PC-9 (cell line): ENCODE data around the gene FAF1. TPM values are rescaled to one million over a fixed set of nuclear protein-coding genes. Genes with fewer than 3 reads are reported as not detected.

Experiments
- BruUV-seq: library from RNA; stranded (reverse); fragments of 400-500 nt; replicated peaks from 2 replicates; lab custom pipeline; 2021; lab: Mats Ljungman, UMichigan
- CTCF ChIA-PET: fragments of 300-600 bp; sonication (Branson Sonifier 250); formaldehyde crosslinking; loops from one replicate; lab custom pipeline; 2022; ENCODE audit warnings: antibody characterized with exemption; lab: Charles Lee
- POLR2A ChIA-PET: fragments of 300-600 bp; sonication (Branson Sonifier 250); formaldehyde crosslinking; loops from one replicate; lab custom pipeline; 2022; ENCODE audit warnings: antibody characterized with exemption; ENCODE audit not compliant: unreplicated experiment; lab: Charles Lee
- DNase-seq, 2 experiments: peaks; one replicate each; pipeline versions ENCODE4 v3.0.0 to v3.0.0-alpha.2; 2015 to 2022; ENCODE audit warnings: mixed read lengths in 1 of 2
- H2AFZ ChIP-seq: fragments of 200-600 bp; sonication (generic); 2 replicates; pipeline ENCODE4 v1.8.1; 2017; ENCODE audit warnings: antibody characterized with exemption
- H3F3A ChIP-seq: fragments of 200-600 bp; sonication (generic); 2 replicates; pipeline ENCODE4 v1.8.1; 2017; ENCODE audit warnings: antibody characterized with exemption, mild to moderate bottlenecking, low read depth; ENCODE audit not compliant: insufficient read depth
- H3K27ac ChIP-seq: fragments of 200-600 bp; sonication (generic); 2 replicates; pipeline ENCODE4 v1.6.1; 2016; ENCODE audit warnings: mixed run types
- H3K27me3 ChIP-seq: fragments of 200-600 bp; sonication (generic); 2 replicates; pipeline ENCODE4 v1.6.1; 2016; ENCODE audit warnings: low read depth, mixed run types; ENCODE audit not compliant: insufficient read depth
- H3K36me3 ChIP-seq: fragments of 200-600 bp; sonication (generic); 2 replicates; pipeline ENCODE4 v1.6.1; 2016; ENCODE audit warnings: low read depth, mixed run types
- H3K4me1 ChIP-seq: fragments of 200-600 bp; sonication (generic); replicated peaks from 2 replicates; pipeline ENCODE4 v1.6.1; 2016; ENCODE audit warnings: mixed run types; ENCODE audit not compliant: insufficient read depth
- H3K4me2 ChIP-seq: fragments of 200-600 bp; sonication (generic); 2 replicates; pipeline ENCODE4 v1.6.1; 2017; ENCODE audit warnings: mixed run types
- H3K4me3 ChIP-seq: fragments of 200-600 bp; sonication (generic); 2 replicates; pipeline ENCODE4 v1.6.1; 2016; ENCODE audit warnings: mixed run types
- H3K79me2 ChIP-seq: fragments of 200-600 bp; sonication (generic); 2 replicates; pipeline ENCODE4 v1.6.1; 2017; ENCODE audit warnings: low read depth, mixed run types
- H3K9me2 ChIP-seq: fragments of 200-600 bp; sonication (generic); 2 replicates; pipeline ENCODE4 v1.8.1; 2017; ENCODE audit warnings: mild to moderate bottlenecking; ENCODE audit not compliant: insufficient read depth
- H3K9me3 ChIP-seq: fragments of 200-600 bp; sonication (generic); 2 replicates; pipeline ENCODE4 v1.8.1; 2016; ENCODE audit warnings: low read depth; ENCODE audit not compliant: insufficient read depth
- H4K20me1 ChIP-seq: fragments of 200-600 bp; sonication (generic); 2 replicates; pipeline ENCODE4 v1.8.1; 2017; ENCODE audit not compliant: insufficient read depth
- EZH2 ChIP-seq: fragments of 200-600 bp; sonication (generic); IDR thresholded peaks from 2 replicates; pipeline ENCODE4 v1.8.0; 2017; ENCODE audit warnings: antibody characterized with exemption, low read depth
- intact Hi-C: fragments of 100-400 bp; cut with micrococcal nuclease; formaldehyde crosslinking; loops from one replicate; pipeline ENCODE4 v1.10.0; 2022; ENCODE audit not compliant: unreplicated experiment
- total RNA-seq: library from RNA; stranded (reverse); gene quantifications from 2 replicates; pipeline ENCODE4 v1.2.3, GENCODE V29; 2021
- TF ChIP-seq, protein P1 (sequence below): fragments of 200-600 bp; sonication (generic); conservative IDR thresholded peaks from 2 replicates; pipeline ENCODE4 v1.6.1; 2017; ENCODE audit warnings: mixed run types, antibody characterized with exemption, mild to moderate bottlenecking, moderate library complexity

Gene FAF1
- total RNA-seq, 1 experiment from 2014 or later, result 105 TPM

DNA sequence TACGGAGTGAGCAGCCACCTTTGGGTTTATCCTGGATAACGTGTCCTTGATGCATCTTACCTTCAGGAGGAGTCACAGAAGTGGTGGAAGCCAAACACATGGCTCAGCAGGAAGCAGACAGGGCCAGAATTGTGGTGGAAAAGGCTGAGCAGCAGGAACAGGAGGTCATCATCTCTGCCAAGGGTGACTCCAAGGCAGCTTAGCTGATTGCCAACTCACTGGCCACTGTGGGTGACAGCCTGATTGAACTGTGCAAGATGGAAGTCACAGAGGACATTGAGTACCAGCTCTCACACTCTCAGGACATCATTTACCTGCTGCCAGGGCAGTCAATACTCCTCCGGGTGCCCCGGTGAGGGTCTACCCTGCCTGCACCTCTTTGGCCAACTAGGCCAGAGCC lies 179.3 kb downstream of the FAF1 start:
- no peaks in the 10 kb centered on the region for H3K27me3 ChIP-seq
- 0 out of 2 replicates have a peak, but pooled peaks cover 6% of the 10 kb centered on the region for H4K20me1 ChIP-seq
- intact Hi-C loops, result no loop called here
- no peak overlapping the region for H3K4me2 ChIP-seq
- no TSS peak for BruUV-seq
- no peaks in the 10 kb centered on the region for H3K9me3 ChIP-seq
- CTCF ChIA-PET, result no interaction called here
- peaks cover 3% of the 10 kb centered on the region; the same call in 1 of the 2 replicates for H3K9me2 ChIP-seq
- H3K27ac ChIP-seq, result no peak overlapping the region
- no peak overlapping the region for H2AFZ ChIP-seq
- POLR2A ChIA-PET, result no interaction called here
- H3F3A ChIP-seq, result peaks cover 8% of the 10 kb centered on the region; the same call in 1 of the 2 replicates
- no peak overlapping the region for H3K4me3 ChIP-seq
- H3K36me3 ChIP-seq, result 0 out of 2 replicates have a peak, but pooled peaks cover 5% of the 10 kb centered on the region
- no peak for TF ChIP-seq EZH2
- TF ChIP-seq, protein P1, sequence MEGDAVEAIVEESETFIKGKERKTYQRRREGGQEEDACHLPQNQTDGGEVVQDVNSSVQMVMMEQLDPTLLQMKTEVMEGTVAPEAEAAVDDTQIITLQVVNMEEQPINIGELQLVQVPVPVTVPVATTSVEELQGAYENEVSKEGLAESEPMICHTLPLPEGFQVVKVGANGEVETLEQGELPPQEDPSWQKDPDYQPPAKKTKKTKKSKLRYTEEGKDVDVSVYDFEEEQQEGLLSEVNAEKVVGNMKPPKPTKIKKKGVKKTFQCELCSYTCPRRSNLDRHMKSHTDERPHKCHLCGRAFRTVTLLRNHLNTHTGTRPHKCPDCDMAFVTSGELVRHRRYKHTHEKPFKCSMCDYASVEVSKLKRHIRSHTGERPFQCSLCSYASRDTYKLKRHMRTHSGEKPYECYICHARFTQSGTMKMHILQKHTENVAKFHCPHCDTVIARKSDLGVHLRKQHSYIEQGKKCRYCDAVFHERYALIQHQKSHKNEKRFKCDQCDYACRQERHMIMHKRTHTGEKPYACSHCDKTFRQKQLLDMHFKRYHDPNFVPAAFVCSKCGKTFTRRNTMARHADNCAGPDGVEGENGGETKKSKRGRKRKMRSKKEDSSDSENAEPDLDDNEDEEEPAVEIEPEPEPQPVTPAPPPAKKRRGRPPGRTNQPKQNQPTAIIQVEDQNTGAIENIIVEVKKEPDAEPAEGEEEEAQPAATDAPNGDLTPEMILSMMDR, result no peak
- no peaks in the 10 kb centered on the region for H3K4me1 ChIP-seq
- no peak for DNase-seq
- no peaks in the 10 kb centered on the region for H3K79me2 ChIP-seq

DNA sequence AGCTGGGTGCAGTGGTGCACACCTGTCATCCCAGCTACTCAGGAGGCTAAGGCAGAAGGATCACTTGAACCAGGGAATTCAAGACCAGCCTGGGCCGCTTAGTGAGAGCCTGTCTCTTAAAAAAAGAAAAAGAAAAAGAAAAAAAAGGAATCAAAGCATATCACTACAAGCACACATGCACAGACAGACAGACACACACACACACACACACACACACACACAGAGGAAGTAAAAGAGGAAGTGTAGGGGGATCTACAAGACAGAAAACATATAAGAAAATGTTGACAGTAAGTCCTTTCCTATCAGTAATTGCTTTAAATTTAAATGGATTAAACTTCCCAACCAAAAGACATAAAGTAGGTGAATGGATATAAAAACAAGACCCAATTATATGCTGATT lies 180.3 kb downstream of the FAF1 start:
- Histone ChIP-seq H3K9me2 (peaks cover 3% of the 10 kb centered on the region; the same call in 1 of the 2 replicates), H3K9me3 (no peaks in the 10 kb centered on the region), H3K4me2 (no peak overlapping the region), H3K79me2 (no peaks in the 10 kb centered on the region), H3F3A (peaks cover 16% of the 10 kb centered on the region), H3K4me3 (no peak overlapping the region), H2AFZ (no peak overlapping the region), H3K4me1 (no peaks in the 10 kb centered on the region), H3K27me3 (no peaks in the 10 kb centered on the region), H3K36me3 (0 out of 2 replicates have a peak, but pooled peaks cover 5% of the 10 kb centered on the region), H3K27ac (no peak overlapping the region), H4K20me1 (0 out of 2 replicates have a peak, but pooled peaks cover 6% of the 10 kb centered on the region)
- POLR2A ChIA-PET, result no interaction called here
- no TSS peak for BruUV-seq
- DNase-seq, result no peak
- CTCF ChIA-PET, result no interaction called here
- no peak for TF ChIP-seq EZH2
- TF ChIP-seq, protein P1, result no peak
- intact Hi-C loops, result loop anchor here (10.0 kb wide), 3 partner anchors 265 to 1225 kb away; no protein-coding TSS in a partner anchor

DNA sequence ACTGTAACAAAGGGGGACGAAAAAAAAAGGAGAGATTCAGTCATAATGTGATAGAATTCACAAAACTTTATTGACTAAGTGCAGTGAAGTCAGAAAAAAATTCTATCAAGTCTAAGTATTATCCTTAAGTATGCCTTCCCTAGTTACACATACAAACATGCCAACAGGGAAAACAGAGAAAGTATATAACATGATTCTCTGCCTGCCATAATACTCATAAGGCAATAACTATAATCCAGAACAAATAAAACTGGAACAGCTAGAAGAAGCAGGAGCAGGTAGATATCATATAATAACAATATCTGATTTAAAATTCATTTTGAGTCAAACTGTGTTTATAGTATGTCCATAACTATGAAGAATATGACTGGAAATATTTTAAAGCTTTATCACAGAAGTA lies 184.3 kb downstream of the FAF1 start:
- BruUV-seq, result no TSS peak
- CTCF ChIA-PET, result interaction anchor here (1.4 kb wide), 1 partner anchor 414 kb away, joined by 3 read pairs; no protein-coding TSS in a partner anchor

More for the DNA sequence above, 184.3 kb downstream of the FAF1 start:
- intact Hi-C loops, result loop anchor here (1.0 to 10.0 kb wide), 4 partner anchors 269 to 1229 kb away; no protein-coding TSS in a partner anchor
- no peaks in the 10 kb centered on the region for H3K4me1 ChIP-seq
- TF ChIP-seq, protein P1, result no peak
- TF ChIP-seq EZH2, result no peak
- H3K27ac ChIP-seq, result no peak overlapping the region
- H3K27me3 ChIP-seq, result no peaks in the 10 kb centered on the region
- H2AFZ ChIP-seq, result no peak overlapping the region
- no peaks in the 10 kb centered on the region for H3K9me3 ChIP-seq
- POLR2A ChIA-PET, result no interaction called here
- H3K4me2 ChIP-seq, result no peak overlapping the region
- no peaks in the 10 kb centered on the region for H3K9me2 ChIP-seq
- peaks cover 15% of the 10 kb centered on the region; the same call in 1 of the 2 replicates for H3K79me2 ChIP-seq
- peaks cover 7% of the 10 kb centered on the region; the same call in 1 of the 2 replicates for H4K20me1 ChIP-seq
- H3F3A ChIP-seq, result peaks cover 16% of the 10 kb centered on the region
- H3K36me3 ChIP-seq, result no peaks in the 10 kb centered on the region
- no peak overlapping the region for H3K4me3 ChIP-seq
- DNase-seq, result no peak
